CD4-positive, alpha-beta T cell treated with Interleukin-6 for 4 hours (primary cell): ENCODE data around the gene NDE1.

Experiments used
- DNase-seq: peaks from one replicate; pipeline ENCODE4 v3.0.0-alpha.2; 2020; ENCODE audit warnings: mixed read lengths

The NDE1 gene

GRCh38 chr16:15772579-15773293 lies 122.7 kb downstream of the NDE1 start:
- DNase-seq: no peak

- no peak for DNase-seq
Observed at GRCh38 chr16:15773968-15774367, 123.9 kb downstream of the NDE1 start.

- DNase-seq: no peak
Observed at GRCh38 chr16:15775209-15775608, 125.2 kb downstream of the NDE1 start.

GRCh38 chr16:15775663-15776304 lies 125.7 kb downstream of the NDE1 start:
- DNase-seq: no peak
